ENCODE data around the gene POLN. TPM values are rescaled to one million over a fixed set of nuclear protein-coding genes. Genes with fewer than 3 reads are reported as not detected.

The POLN gene
- total RNA-seq, 1 donor from 2014 or later: 2.0 TPM

- no peak for ATAC-seq
- intact Hi-C loops (cut with DNase I): no loop called here
Observed at GRCh38 chr4:2154215-2154740, 87.6 kb downstream of the POLN start.

GRCh38 chr4:2151544-2151943, 90.4 kb downstream of the POLN start:
- ATAC-seq: no peak
- intact Hi-C loops (cut with DNase I): no loop called here
- DNase-seq (ENCODE audit: missing footprints): no peak

More at GRCh38 chr4:2154215-2154740, 87.6 kb downstream of the POLN start:
- no peak for DNase-seq (ENCODE audit: missing footprints)

- ATAC-seq: no peak
- DNase-seq (ENCODE audit: missing footprints): no peak
- intact Hi-C loops (cut with DNase I): no loop called here
Observed at GRCh38 chr4:2150076-2150475, 91.8 kb downstream of the POLN start.

GRCh38 chr4:2142630-2143427, 99.1 kb downstream of the POLN start:
- no peak for ATAC-seq

GRCh38 chr4:2141762-2142451, 100.0 kb downstream of the POLN start:
- DNase-seq (ENCODE audit: missing footprints) (no peak), ATAC-seq (no peak)
- intact Hi-C loops (cut with DNase I): no loop called here

More at GRCh38 chr4:2142630-2143427, 99.1 kb downstream of the POLN start:
- intact Hi-C loops (cut with DNase I): no loop called here
- no peak for DNase-seq (ENCODE audit: missing footprints)

GRCh38 chr4:2141022-2141761, 100.7 kb downstream of the POLN start:
- intact Hi-C loops (cut with DNase I): no loop called here
- ATAC-seq: peak; percentile 28
- no peak for DNase-seq (ENCODE audit: missing footprints)

- intact Hi-C loops (cut with DNase I): no loop called here
- DNase-seq (ENCODE audit: missing footprints) (no peak), ATAC-seq (no peak)
Observed at GRCh38 chr4:2138846-2139500, 102.9 kb downstream of the POLN start.

GRCh38 chr4:2136726-2137125, 105.2 kb downstream of the POLN start:
- intact Hi-C loops (cut with DNase I): no loop called here
- ATAC-seq: no peak
- no peak for DNase-seq (ENCODE audit: missing footprints)

- intact Hi-C loops (cut with DNase I): no loop called here
- ATAC-seq (no peak), DNase-seq (ENCODE audit: missing footprints) (no peak)
Observed at GRCh38 chr4:2135083-2135482, 106.8 kb downstream of the POLN start.

GRCh38 chr4:2132438-2132837, 109.5 kb downstream of the POLN start:
- intact Hi-C loops (cut with DNase I): no loop called here
- no peak for ATAC-seq
- no peak for DNase-seq (ENCODE audit: missing footprints)

GRCh38 chr4:2127609-2128332, 114.2 kb downstream of the POLN start:
- DNase-seq (ENCODE audit: missing footprints) (no peak), ATAC-seq (no peak)
- intact Hi-C loops (cut with DNase I): no loop called here

- DNase-seq (ENCODE audit: missing footprints): no peak
- ATAC-seq: no peak
- intact Hi-C loops (cut with DNase I): no loop called here
Observed at GRCh38 chr4:2126309-2127043, 115.4 kb downstream of the POLN start.

GRCh38 chr4:2125831-2126230, 116.1 kb downstream of the POLN start:
- intact Hi-C loops (cut with DNase I): no loop called here
- DNase-seq (ENCODE audit: missing footprints) (no peak), ATAC-seq (no peak)

- no peak for ATAC-seq
- intact Hi-C loops (cut with DNase I): no loop called here
- DNase-seq (ENCODE audit: missing footprints): no peak
Observed at GRCh38 chr4:2125023-2125422, 116.9 kb downstream of the POLN start.

- intact Hi-C loops (cut with DNase I): no loop called here
- no peak for ATAC-seq
- DNase-seq (ENCODE audit: missing footprints): no peak
Observed at GRCh38 chr4:2116687-2117400, 125.1 kb downstream of the POLN start.

GRCh38 chr4:2105559-2105958, 136.4 kb downstream of the POLN start:
- ATAC-seq: no peak
- intact Hi-C loops (cut with DNase I): no loop called here

More at GRCh38 chr4:2105559-2105958, 136.4 kb downstream of the POLN start:
- no peak for DNase-seq (ENCODE audit: missing footprints)
